ENCODE measurements around the gene RPTOR. TPM values are rescaled to one million over a fixed set of nuclear protein-coding genes. Genes with fewer than 3 reads are reported as not detected.

The RPTOR gene
- total RNA-seq, 1 donor from 2014 or later = 62.4 TPM

DNA sequence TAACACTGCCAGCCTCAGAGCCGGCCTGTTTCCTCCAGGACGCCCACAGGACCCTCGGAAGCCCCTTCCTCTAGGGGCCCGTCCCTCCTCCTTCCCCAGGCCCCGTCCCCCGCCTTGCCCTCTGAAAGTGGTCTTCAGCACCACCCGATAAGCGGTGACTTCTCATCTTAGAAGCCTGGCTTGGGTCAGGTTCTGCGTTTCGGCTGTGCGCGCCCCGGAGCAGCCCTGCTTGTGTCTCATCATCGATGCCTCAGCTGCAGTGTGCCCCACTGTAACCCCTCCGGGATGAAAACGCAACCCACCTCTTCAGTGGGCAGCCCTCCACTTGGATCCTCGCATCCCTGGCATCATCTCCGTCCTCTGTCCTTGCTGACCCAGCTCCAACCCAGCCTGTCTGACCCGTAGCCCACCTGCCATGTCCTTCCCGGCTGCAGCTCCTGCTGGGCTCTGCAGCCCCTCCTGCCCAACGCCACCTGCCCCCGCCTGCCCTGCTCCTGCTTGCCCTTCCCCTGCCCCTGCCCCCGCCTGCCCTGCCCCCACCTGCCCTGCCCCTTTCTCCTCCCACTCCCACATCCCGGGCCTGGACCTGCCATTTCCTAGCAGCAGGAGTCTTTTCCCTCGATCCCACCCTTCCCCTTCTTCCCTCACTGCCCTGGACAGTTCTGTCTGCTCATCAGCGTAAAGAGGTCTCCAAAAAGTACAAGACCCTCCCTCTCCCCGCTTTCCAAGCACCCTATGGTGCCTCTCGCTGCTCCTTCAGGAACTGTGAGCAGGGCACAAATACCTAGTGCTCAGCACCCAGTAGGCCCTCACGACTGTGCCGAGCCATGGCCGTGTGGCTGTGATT, 334.5 kb downstream of the RPTOR start:
- peaks cover 68% of the 10 kb centered on the region for H3K36me3 Mint-ChIP-seq (ENCODE audit: low read depth)
- H3K27me3 Mint-ChIP-seq (ENCODE audit: low read depth) = no peaks in the 10 kb centered on the region
- H3K4me3 Mint-ChIP-seq (ENCODE audit: low read depth) = peak overlapping the region; percentile 3
- intact Hi-C loops (cut with micrococcal nuclease) = loop anchor here (5.0 kb wide), 2 partner anchors 58 to 232 kb away; no protein-coding TSS in a partner anchor
- DNase-seq (ENCODE audit: low spot score) = no peak
- H3K4me1 Mint-ChIP-seq (ENCODE audit: low read depth) = peaks cover 41% of the 10 kb centered on the region
- H3K27ac Mint-ChIP-seq = peak overlapping the region; percentile 44
- H3K9me3 Mint-ChIP-seq = no peaks in the 10 kb centered on the region

- intact Hi-C loops (cut with micrococcal nuclease) = loop anchor here (5.0 kb wide), 2 partner anchors 57 to 233 kb away; no protein-coding TSS in a partner anchor
- Mint-ChIP-seq H3K27ac (peak overlapping the region; percentile 44), H3K27me3 (ENCODE audit: low read depth) (no peaks in the 10 kb centered on the region), H3K4me1 (ENCODE audit: low read depth) (peaks cover 35% of the 10 kb centered on the region), H3K36me3 (ENCODE audit: low read depth) (peaks cover 69% of the 10 kb centered on the region), H3K4me3 (ENCODE audit: low read depth) (no peak overlapping the region), H3K9me3 (no peaks in the 10 kb centered on the region)
- no peak for DNase-seq (ENCODE audit: low spot score)
Measured at GRCh38 chr17:80879723-80880647, 335.3 kb downstream of the RPTOR start.

- no peak for DNase-seq (ENCODE audit: low spot score)
- Mint-ChIP-seq H3K27me3 (ENCODE audit: low read depth) (no peaks in the 10 kb centered on the region), H3K27ac (no peak overlapping the region), H3K9me3 (no peaks in the 10 kb centered on the region), H3K4me1 (ENCODE audit: low read depth) (peaks cover 31% of the 10 kb centered on the region), H3K4me3 (ENCODE audit: low read depth) (no peak overlapping the region), H3K36me3 (ENCODE audit: low read depth) (peaks cover 69% of the 10 kb centered on the region)
- intact Hi-C loops (cut with micrococcal nuclease) = no loop called here
Measured at GRCh38 chr17:80880648-80880985, 336.0 kb downstream of the RPTOR start.

GRCh38 chr17:80881306-80881705, 336.7 kb downstream of the RPTOR start:
- no peaks in the 10 kb centered on the region for H3K9me3 Mint-ChIP-seq
- DNase-seq (ENCODE audit: low spot score) = no peak
- H3K4me3 Mint-ChIP-seq (ENCODE audit: low read depth) = no peak overlapping the region
- no peak overlapping the region for H3K27ac Mint-ChIP-seq
- H3K27me3 Mint-ChIP-seq (ENCODE audit: low read depth) = no peaks in the 10 kb centered on the region
- intact Hi-C loops (cut with micrococcal nuclease) = no loop called here
- peaks cover 76% of the 10 kb centered on the region for H3K36me3 Mint-ChIP-seq (ENCODE audit: low read depth)
- peaks cover 34% of the 10 kb centered on the region for H3K4me1 Mint-ChIP-seq (ENCODE audit: low read depth)

DNA sequence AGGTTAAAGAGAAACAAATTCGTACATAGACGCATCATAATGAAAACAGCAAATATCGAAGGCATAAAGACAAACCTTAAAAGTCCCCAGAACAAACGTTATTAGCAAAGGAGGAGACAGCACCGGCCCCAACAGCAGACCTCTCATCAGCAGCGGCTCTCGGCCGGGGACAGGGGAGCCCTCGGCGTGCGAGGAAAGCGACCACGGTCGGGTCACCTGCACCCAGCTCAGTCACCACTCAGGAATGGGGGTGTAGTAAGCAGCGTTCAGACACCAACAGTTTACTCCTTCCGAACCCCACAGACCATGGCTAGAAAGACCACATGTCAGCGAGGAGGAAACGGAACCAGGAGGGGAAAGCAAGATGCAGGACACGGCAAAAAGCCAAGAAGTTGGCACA, 337.7 kb downstream of the RPTOR start:
- Mint-ChIP-seq H3K9me3 (no peaks in the 10 kb centered on the region), H3K4me3 (ENCODE audit: low read depth) (no peak overlapping the region), H3K4me1 (ENCODE audit: low read depth) (peaks cover 33% of the 10 kb centered on the region), H3K27me3 (ENCODE audit: low read depth) (no peaks in the 10 kb centered on the region), H3K27ac (no peak overlapping the region), H3K36me3 (ENCODE audit: low read depth) (peaks cover 72% of the 10 kb centered on the region)
- intact Hi-C loops (cut with micrococcal nuclease) = no loop called here
- DNase-seq (ENCODE audit: low spot score) = no peak

DNA sequence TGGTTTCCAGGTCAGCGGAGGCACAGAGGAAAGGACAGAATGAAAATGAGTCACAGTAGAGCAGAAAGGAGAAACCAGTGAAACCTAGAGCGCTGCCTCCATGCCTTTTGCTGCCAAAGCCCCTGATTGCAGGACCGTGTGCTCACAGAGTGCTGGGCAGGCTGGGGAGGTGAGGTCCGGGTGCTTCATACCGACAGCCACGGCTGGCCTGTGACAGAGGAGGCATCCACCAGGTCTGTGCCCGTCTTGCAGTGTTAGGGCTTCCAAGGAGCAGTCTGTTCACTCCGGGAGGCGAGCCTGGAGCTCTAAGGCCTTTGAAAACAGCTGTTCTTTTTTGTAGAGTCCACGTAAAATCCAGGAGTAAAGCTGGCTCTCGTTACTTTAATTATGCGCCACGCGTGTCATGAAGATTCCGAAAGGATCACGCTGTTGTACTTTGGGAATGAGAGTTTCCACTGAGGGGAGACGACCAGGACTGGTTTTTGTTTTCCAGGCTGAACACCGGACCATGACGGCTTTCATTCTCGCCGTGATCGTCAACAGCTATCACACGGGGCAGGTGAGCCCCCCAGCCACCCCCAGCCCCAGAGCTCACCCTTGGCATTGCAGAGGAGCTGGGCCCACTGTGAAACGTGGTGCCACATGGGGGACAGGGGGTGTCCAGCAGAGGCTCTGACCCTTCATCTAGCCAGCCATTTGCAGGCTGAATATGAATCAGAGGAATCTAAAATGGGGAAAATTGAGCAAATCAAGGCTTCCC, 338.5 kb downstream of the RPTOR start:
- intact Hi-C loops (cut with micrococcal nuclease) = no loop called here
- no peak overlapping the region for H3K27ac Mint-ChIP-seq
- peaks cover 26% of the 10 kb centered on the region for H3K4me1 Mint-ChIP-seq (ENCODE audit: low read depth)
- no peaks in the 10 kb centered on the region for H3K9me3 Mint-ChIP-seq
- H3K4me3 Mint-ChIP-seq (ENCODE audit: low read depth) = no peak overlapping the region
- DNase-seq (ENCODE audit: low spot score) = no peak
- no peaks in the 10 kb centered on the region for H3K27me3 Mint-ChIP-seq (ENCODE audit: low read depth)
- peaks cover 70% of the 10 kb centered on the region for H3K36me3 Mint-ChIP-seq (ENCODE audit: low read depth)

DNA sequence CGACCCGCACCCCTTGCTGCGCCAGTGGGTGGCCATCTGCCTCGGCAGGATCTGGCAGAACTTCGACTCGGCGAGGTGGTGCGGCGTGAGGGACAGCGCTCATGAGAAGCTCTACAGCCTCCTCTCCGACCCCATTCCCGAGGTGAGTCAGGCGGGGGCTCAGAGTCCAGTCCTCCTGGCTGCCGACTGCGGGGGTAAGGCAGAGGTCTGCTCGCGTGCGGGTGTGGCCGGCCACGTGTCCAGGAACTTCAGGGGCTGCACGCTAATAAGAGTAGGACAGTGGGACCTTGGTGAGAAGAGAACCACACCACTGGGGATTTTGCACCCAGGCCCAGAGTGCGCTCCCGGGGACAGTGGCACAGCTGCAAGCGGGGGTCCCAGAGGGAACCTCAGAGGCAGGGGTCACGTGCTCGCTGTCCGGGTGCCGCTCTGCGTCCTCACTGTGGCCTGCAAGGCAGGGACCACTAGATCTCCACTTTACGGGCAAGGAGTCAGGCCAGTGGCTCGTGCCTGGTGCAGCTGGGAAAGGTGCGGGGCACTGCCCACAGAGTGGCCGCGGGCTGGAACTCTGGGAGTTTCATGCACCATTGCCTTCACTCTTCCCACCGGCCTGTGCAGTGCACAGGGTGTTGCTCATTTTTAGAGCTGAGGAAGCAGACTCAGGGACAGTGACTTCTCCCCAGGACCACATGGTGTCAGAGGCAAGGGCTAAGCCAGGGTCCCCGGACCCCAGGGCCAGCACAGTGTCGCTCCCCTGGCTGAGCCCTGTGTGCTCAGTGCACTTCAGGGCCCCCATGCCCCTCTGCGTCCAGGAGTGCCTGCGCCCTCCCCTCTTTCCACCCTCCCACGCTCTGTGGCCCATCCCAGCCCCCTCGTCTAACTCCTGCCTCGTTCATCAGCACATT, 339.4 kb downstream of the RPTOR start:
- Mint-ChIP-seq H3K9me3 (no peaks in the 10 kb centered on the region), H3K4me1 (ENCODE audit: low read depth) (peaks cover 29% of the 10 kb centered on the region), H3K36me3 (ENCODE audit: low read depth) (peaks cover 80% of the 10 kb centered on the region), H3K27me3 (ENCODE audit: low read depth) (no peaks in the 10 kb centered on the region), H3K27ac (no peak overlapping the region), H3K4me3 (ENCODE audit: low read depth) (no peak overlapping the region)
- intact Hi-C loops (cut with micrococcal nuclease) = no loop called here
- DNase-seq (ENCODE audit: low spot score) = no peak

DNA sequence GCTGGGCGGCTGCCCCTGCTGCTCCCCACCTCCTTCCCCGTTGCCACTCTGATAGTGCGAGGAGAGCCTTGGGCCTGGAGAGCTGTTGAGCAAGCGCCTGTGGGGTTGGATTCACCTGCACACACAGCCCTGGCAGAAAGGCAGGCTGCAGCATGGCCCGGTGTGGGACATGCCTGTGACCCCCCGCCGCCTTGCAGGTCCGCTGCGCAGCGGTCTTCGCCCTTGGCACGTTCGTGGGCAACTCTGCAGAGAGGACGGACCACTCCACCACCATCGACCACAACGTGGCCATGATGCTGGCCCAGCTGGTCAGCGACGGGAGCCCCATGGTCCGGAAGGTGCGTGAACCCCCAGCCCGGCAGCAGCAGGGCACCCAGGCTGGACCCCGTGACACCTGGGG, 340.2 kb downstream of the RPTOR start:
- intact Hi-C loops (cut with micrococcal nuclease) = no loop called here
- H3K4me3 Mint-ChIP-seq (ENCODE audit: low read depth) = no peak overlapping the region
- no peaks in the 10 kb centered on the region for H3K9me3 Mint-ChIP-seq
- H3K27ac Mint-ChIP-seq = no peak overlapping the region
- H3K27me3 Mint-ChIP-seq (ENCODE audit: low read depth) = no peaks in the 10 kb centered on the region
- H3K4me1 Mint-ChIP-seq (ENCODE audit: low read depth) = peaks cover 29% of the 10 kb centered on the region
- DNase-seq (ENCODE audit: low spot score) = no peak
- H3K36me3 Mint-ChIP-seq (ENCODE audit: low read depth) = peaks cover 79% of the 10 kb centered on the region

DNA sequence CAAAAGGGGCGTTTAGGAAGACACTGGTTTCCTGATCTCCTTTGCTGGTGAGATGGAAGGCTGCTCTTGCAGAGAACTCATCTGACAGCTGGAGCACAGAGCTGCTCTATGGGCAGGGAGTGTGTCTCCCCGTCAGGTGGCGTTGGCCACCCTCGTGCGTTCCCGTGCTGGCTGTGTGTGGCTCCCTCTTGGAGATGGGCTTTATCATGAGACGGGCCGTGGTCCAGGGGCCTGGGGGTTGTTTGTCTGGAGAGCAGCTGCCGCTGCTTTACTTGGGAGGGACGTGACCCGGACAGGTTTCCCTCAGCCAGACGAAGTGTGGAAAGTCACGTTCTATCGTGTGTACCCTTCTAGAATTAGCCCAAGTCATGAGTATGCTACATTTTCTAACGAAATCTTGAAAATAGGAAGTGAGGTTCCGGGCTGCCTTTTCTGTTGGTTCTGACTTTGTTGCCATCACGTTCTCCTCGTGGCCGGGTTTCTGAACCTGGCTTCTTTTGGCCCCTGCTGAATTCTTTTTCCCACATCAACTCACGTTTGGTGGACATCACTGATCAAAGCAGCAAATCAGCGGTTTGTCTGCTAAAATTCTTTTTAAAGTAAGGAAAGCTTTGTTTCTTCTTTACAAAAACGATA, 341.4 kb downstream of the RPTOR start:
- Mint-ChIP-seq H3K36me3 (ENCODE audit: low read depth) (peaks cover 81% of the 10 kb centered on the region), H3K27ac (peak overlapping the region; percentile 12), H3K4me1 (ENCODE audit: low read depth) (peaks cover 31% of the 10 kb centered on the region), H3K9me3 (no peaks in the 10 kb centered on the region), H3K4me3 (ENCODE audit: low read depth) (no peak overlapping the region), H3K27me3 (ENCODE audit: low read depth) (no peaks in the 10 kb centered on the region)
- no peak for DNase-seq (ENCODE audit: low spot score)
- intact Hi-C loops (cut with micrococcal nuclease) = no loop called here

- Mint-ChIP-seq H3K4me1 (ENCODE audit: low read depth) (peaks cover 36% of the 10 kb centered on the region), H3K27me3 (ENCODE audit: low read depth) (no peaks in the 10 kb centered on the region), H3K4me3 (ENCODE audit: low read depth) (peak overlapping the region; percentile 17), H3K27ac (no peak overlapping the region), H3K36me3 (ENCODE audit: low read depth) (peaks cover 78% of the 10 kb centered on the region), H3K9me3 (no peaks in the 10 kb centered on the region)
- intact Hi-C loops (cut with micrococcal nuclease) = no loop called here
- no peak for DNase-seq (ENCODE audit: low spot score)
Measured at GRCh38 chr17:80886641-80887573, 342.3 kb downstream of the RPTOR start.
